KMS-11 (cell line): ENCODE results near the gene TMEM186.

Experiments
- H2AFZ ChIP-seq: fragments of 200-600 bp; sonication (generic); 2 replicates; pipeline ENCODE4 v1.6.1; 2016; ENCODE audit warnings: antibody characterized with exemption, mixed run types, low read depth
- H3K27ac ChIP-seq: fragments of 200-600 bp; sonication (generic); 2 replicates; pipeline ENCODE4 v1.6.1; 2016; ENCODE audit warnings: mild to moderate bottlenecking, mixed run types
- H3K27me3 ChIP-seq: fragments of 200-600 bp; sonication (generic); 2 replicates; pipeline ENCODE4 v1.6.1; 2017; ENCODE audit warnings: mild to moderate bottlenecking, low read depth, mixed run types, moderate library complexity; ENCODE audit not compliant: insufficient read depth
- H3K36me3 ChIP-seq: fragments of 200-600 bp; sonication (generic); 2 replicates; pipeline ENCODE4 v1.6.1; 2017; ENCODE audit warnings: mild to moderate bottlenecking, mixed run types; ENCODE audit not compliant: insufficient read depth
- H3K4me1 ChIP-seq: fragments of 200-600 bp; sonication (generic); 2 replicates; pipeline ENCODE4 v1.6.1; 2016; ENCODE audit warnings: mild to moderate bottlenecking, low read depth, mixed run types; ENCODE audit not compliant: poor library complexity, severe bottlenecking
- H3K4me2 ChIP-seq: fragments of 200-600 bp; sonication (generic); 2 replicates; pipeline ENCODE4 v1.7.0; 2016; ENCODE audit warnings: mild to moderate bottlenecking, mixed run types
- H3K4me3 ChIP-seq: fragments of 200-600 bp; sonication (generic); IDR thresholded peaks from 2 replicates; pipeline ENCODE4 v1.6.1; 2017; ENCODE audit warnings: low read depth, low read length, mixed read lengths; ENCODE audit not compliant: insufficient read depth
- H3K79me2 ChIP-seq: fragments of 200-600 bp; sonication (generic); 2 replicates; pipeline ENCODE4 v1.6.1; 2016; ENCODE audit warnings: low read depth, mixed run types; ENCODE audit not compliant: insufficient read depth
- H3K9ac ChIP-seq: fragments of 200-600 bp; sonication (generic); 2 replicates; pipeline ENCODE4 v1.6.1; 2016; ENCODE audit warnings: mild to moderate bottlenecking, mixed run types
- H4K20me1 ChIP-seq: fragments of 200-600 bp; sonication (generic); 2 replicates; pipeline ENCODE4 v1.6.1; 2016; ENCODE audit warnings: mild to moderate bottlenecking, mixed run types; ENCODE audit not compliant: insufficient read depth
- CTCF ChIP-seq: fragments of 200-600 bp; sonication (generic); conservative IDR thresholded peaks from 2 replicates; pipeline ENCODE4 v1.6.1; 2017; ENCODE audit warnings: low read depth, mild to moderate bottlenecking, antibody characterized with exemption, low read length, moderate library complexity, mixed read lengths

The TMEM186 gene

GRCh38 chr16:8768283-8768682 is 29.2 kb downstream of the TMEM186 start:
- H4K20me1 ChIP-seq = no peaks in the 10 kb centered on the region
- H3K79me2 ChIP-seq = no peaks in the 10 kb centered on the region
- H3K4me1 ChIP-seq = no peaks in the 10 kb centered on the region
- H3K4me3 ChIP-seq = no peak overlapping the region
- no peak overlapping the region for H3K9ac ChIP-seq
- no peak overlapping the region for H3K4me2 ChIP-seq
- H3K36me3 ChIP-seq = no peaks in the 10 kb centered on the region
- no peak for TF ChIP-seq CTCF
- no peak overlapping the region for H2AFZ ChIP-seq
- no peaks in the 10 kb centered on the region for H3K27me3 ChIP-seq
- H3K27ac ChIP-seq = no peak overlapping the region

GRCh38 chr16:8767176-8767575 is 30.3 kb downstream of the TMEM186 start:
- Histone ChIP-seq H3K27me3 (no peaks in the 10 kb centered on the region), H3K79me2 (no peaks in the 10 kb centered on the region), H3K9ac (no peak overlapping the region), H3K4me3 (no peak overlapping the region), H3K27ac (no peak overlapping the region), H3K4me2 (no peak overlapping the region), H3K4me1 (no peaks in the 10 kb centered on the region), H3K36me3 (no peaks in the 10 kb centered on the region), H2AFZ (no peak overlapping the region), H4K20me1 (no peaks in the 10 kb centered on the region)
- no peak for TF ChIP-seq CTCF

GRCh38 chr16:8764525-8765250 is 32.8 kb downstream of the TMEM186 start:
- Histone ChIP-seq H3K27ac (no peak overlapping the region), H3K4me1 (no peaks in the 10 kb centered on the region), H3K4me2 (no peak overlapping the region), H3K4me3 (no peak overlapping the region), H3K79me2 (no peaks in the 10 kb centered on the region), H3K9ac (no peak overlapping the region), H2AFZ (no peak overlapping the region), H4K20me1 (no peaks in the 10 kb centered on the region), H3K27me3 (no peaks in the 10 kb centered on the region), H3K36me3 (no peaks in the 10 kb centered on the region)
- no peak for TF ChIP-seq CTCF

- Histone ChIP-seq H3K4me2 (no peak overlapping the region), H3K36me3 (no peaks in the 10 kb centered on the region)
These were observed 33.5 kb downstream of the TMEM186 start for GRCh38 chr16:8763899-8764298.

More at GRCh38 chr16:8763899-8764298, 33.5 kb downstream of the TMEM186 start:
- Histone ChIP-seq H3K79me2 (no peaks in the 10 kb centered on the region), H3K4me1 (no peaks in the 10 kb centered on the region), H4K20me1 (no peaks in the 10 kb centered on the region), H3K27ac (no peak overlapping the region), H2AFZ (no peak overlapping the region), H3K9ac (no peak overlapping the region), H3K4me3 (no peak overlapping the region), H3K27me3 (no peaks in the 10 kb centered on the region)
- no peak for TF ChIP-seq CTCF
